Vagina (tissue), 2 donors: ENCODE results near the gene PNPO. TPM values are rescaled to one million over a fixed set of nuclear protein-coding genes. Genes with fewer than 3 reads are reported as not detected.

Source experiments
- DNase-seq, 2 donors: peaks; one replicate each; pipeline ENCODE4 v3.0.0-alpha.2; 2017; ENCODE audit errors: extremely low spot score in 2 of 2
- H3K27ac ChIP-seq: fragments of 200-600 bp; sonication (generic); one replicate; pipeline ENCODE4 v1.5.1; 2019
- H3K27me3 ChIP-seq: fragments of 200-600 bp; sonication (generic); one replicate; pipeline ENCODE4 v1.5.1; 2019
- H3K36me3 ChIP-seq, 2 donors: fragments of 200-600 bp; sonication (generic); one replicate each; pipeline ENCODE4 v1.5.1; 2017 to 2019
- H3K4me1 ChIP-seq: fragments of 200-600 bp; sonication (generic); one replicate; pipeline ENCODE4 v1.5.1; 2019
- H3K4me3 ChIP-seq, 2 donors: fragments of 200-600 bp; sonication (generic); 1 replicate in 1 of 2; 2 replicates in 1 of 2; pipeline ENCODE4 v1.5.1; 2016 to 2019
- H3K9me3 ChIP-seq: fragments of 200-600 bp; sonication (generic); one replicate; pipeline ENCODE4 v1.5.1; 2019
- CTCF ChIP-seq, 3 experiments: fragments of 450-650 bp in 2 of 3; fragments of 200-600 bp in 1 of 3; sonication (generic) in 1 of 3; IDR thresholded peaks; one replicate each; pipeline ENCODE4 v1.5.1; 2017 to 2019; ENCODE audit warnings: antibody characterized with exemption in 3 of 3, mild to moderate bottlenecking in 2 of 3, moderate library complexity in 2 of 3
- POLR2A ChIP-seq, 2 donors: fragments of 450-650 bp; IDR thresholded peaks; one replicate each; pipeline ENCODE4 v1.6.1; 2017; ENCODE audit warnings: antibody characterized with exemption in 2 of 2, mild to moderate bottlenecking in 2 of 2, moderate library complexity in 2 of 2
- POLR2AphosphoS5 ChIP-seq, 2 donors: sonication (generic); formaldehyde crosslinking; IDR thresholded peaks; one replicate each; pipeline ENCODE4 v1.9.0; 2017; ENCODE audit warnings: antibody characterized with exemption in 2 of 2, mild to moderate bottlenecking in 2 of 2, low read depth in 1 of 2; ENCODE audit not compliant: insufficient read depth in 1 of 2
- intact Hi-C: fragments of 100-400 bp; cut with DNase I; formaldehyde crosslinking; loops from one replicate; pipeline ENCODE4 v1.15.1; 2023
- total RNA-seq: library from RNA; depleted of rRNA; stranded (reverse); fragments of >200 nt; gene quantifications from one replicate; pipeline ENCODE4 v1.2.3, GENCODE V29; 2016

The PNPO gene
- total RNA-seq, 1 donor from 2014 or later: 42.7 TPM

GRCh38 chr17:47967607-47968252, 26.4 kb downstream of the PNPO start:
- peaks cover 50% of the 10 kb centered on the region for H3K4me1 ChIP-seq
- H3K4me3 ChIP-seq: no peak overlapping the region
- H3K9me3 ChIP-seq: no peaks in the 10 kb centered on the region
- intact Hi-C loops: no loop called here
- H3K27me3 ChIP-seq: no peaks in the 10 kb centered on the region
- TF ChIP-seq POLR2A (IDR thresholded peaks at IDR 0.05): no peak
- TF ChIP-seq POLR2AphosphoS5 (IDR thresholded peaks at IDR 0.05; ENCODE audit: insufficient read depth in 1 of 2, low read depth in 1 of 2): peak in 1 of 2 donors; percentile 15
- no peaks in the 10 kb centered on the region for H3K36me3 ChIP-seq
- H3K27ac ChIP-seq: no peak overlapping the region
- no peak for DNase-seq

GRCh38 chr17:47968836-47969235, 27.5 kb downstream of the PNPO start:
- Histone ChIP-seq H3K4me1 (peaks cover 50% of the 10 kb centered on the region), H3K27ac (no peak overlapping the region), H3K9me3 (no peaks in the 10 kb centered on the region), H3K27me3 (no peaks in the 10 kb centered on the region), H3K4me3 (no peak overlapping the region), H3K36me3 (peaks cover 0 to 3% of the 10 kb centered on the region in 2 donors)
- intact Hi-C loops: no loop called here
- TF ChIP-seq POLR2A (IDR thresholded peaks at IDR 0.05): no peak
- no peak for DNase-seq

- intact Hi-C loops: no loop called here
- H3K27me3 ChIP-seq: no peaks in the 10 kb centered on the region
- DNase-seq: no peak
- H3K4me3 ChIP-seq: peak overlapping the region; percentile 80 to 84
- H3K4me1 ChIP-seq: peaks cover 49% of the 10 kb centered on the region
- peak overlapping the region; percentile 42 for H3K27ac ChIP-seq
- no peaks in the 10 kb centered on the region for H3K9me3 ChIP-seq
- H3K36me3 ChIP-seq: peaks cover 0 to 16% of the 10 kb centered on the region in 2 donors
- TF ChIP-seq POLR2AphosphoS5 (IDR thresholded peaks at IDR 0.05; ENCODE audit: insufficient read depth in 1 of 2, low read depth in 1 of 2): no peak
- TF ChIP-seq POLR2A (IDR thresholded peaks at IDR 0.05): no peak
- no peak for TF ChIP-seq CTCF (IDR thresholded peaks at IDR 0.05)
Measured at GRCh38 chr17:47969930-47970724, 28.8 kb downstream of the PNPO start.

GRCh38 chr17:47970725-47971499, 29.5 kb downstream of the PNPO start, which contains the start of gene CDK5RAP3:
Gene CDK5RAP3, plus strand, starts transcription at chr17:47971113. Its CDS starts 34 bp downstream, at chr17:47971147.
- intact Hi-C loops: no loop called here

GRCh38 chr17:47973541-47973940, 32.2 kb downstream of the PNPO start:
- intact Hi-C loops: no loop called here
- no peaks in the 10 kb centered on the region for H3K9me3 ChIP-seq
- peaks cover 0 to 50% of the 10 kb centered on the region in 2 donors for H3K36me3 ChIP-seq
- no peak overlapping the region for H3K27ac ChIP-seq
- DNase-seq: no peak
- no peak overlapping the region for H3K4me3 ChIP-seq
- peaks cover 23% of the 10 kb centered on the region for H3K4me1 ChIP-seq
- H3K27me3 ChIP-seq: no peaks in the 10 kb centered on the region
- TF ChIP-seq CTCF (IDR thresholded peaks at IDR 0.05): no peak

More at GRCh38 chr17:47970725-47971499, 29.5 kb downstream of the PNPO start, which contains the start of gene CDK5RAP3:
- H3K9me3 ChIP-seq: no peaks in the 10 kb centered on the region
- TF ChIP-seq POLR2AphosphoS5 (IDR thresholded peaks at IDR 0.05; ENCODE audit: insufficient read depth in 1 of 2, low read depth in 1 of 2): peak; percentile 91 to 95
- peak in 1 of 2 donors; percentile 24 for TF ChIP-seq POLR2A (IDR thresholded peaks at IDR 0.05)
- TF ChIP-seq CTCF (IDR thresholded peaks at IDR 0.05): peak; percentile 85 to 95 (median 89)
- H3K4me3 ChIP-seq: peak within 1 kb of the TSS; percentile 80 to 84
- H3K36me3 ChIP-seq: peaks cover 0 to 24% of the 10 kb centered on the region in 2 donors
- H3K27ac ChIP-seq: peak within 1 kb of the TSS; percentile 65
- peaks cover 42% of the 10 kb centered on the region for H3K4me1 ChIP-seq
- DNase-seq: peak; percentile 99 to 100
- no peaks in the 10 kb centered on the region for H3K27me3 ChIP-seq
